ENCODE results near the gene GUCY1B1. TPM values are rescaled to one million over a fixed set of nuclear protein-coding genes. Genes with fewer than 3 reads are reported as not detected.

GUCY1B1 gene
- total RNA-seq, 1 donor from 2014 or later: 0.32 TPM

DNA sequence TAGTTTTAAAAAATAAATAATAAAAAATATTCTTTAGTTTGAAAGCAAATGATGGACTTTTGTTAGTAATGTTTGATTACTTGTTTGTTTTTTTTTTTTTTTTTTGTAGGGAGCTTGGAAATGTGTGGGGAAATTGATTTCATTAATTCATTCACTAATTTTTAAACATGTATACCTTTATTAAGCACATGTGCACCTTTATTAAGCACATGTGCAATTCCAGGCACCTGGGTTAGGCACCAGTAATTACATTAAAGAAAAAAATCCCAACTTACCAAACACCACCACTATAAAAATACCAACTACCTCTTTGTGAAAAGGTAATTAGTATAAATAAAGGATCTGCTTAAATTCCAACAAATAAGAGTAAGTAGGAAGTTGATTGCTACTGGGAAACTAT is 9.5 kb downstream of the GUCY1B1 start:
- no peaks in the 10 kb centered on the region for H3K9me3 Mint-ChIP-seq
- H3K27ac Mint-ChIP-seq: no peak overlapping the region
- H3K4me3 Mint-ChIP-seq (ENCODE audit: low read depth): no peak overlapping the region
- H3K27me3 Mint-ChIP-seq (ENCODE audit: low read depth): peaks cover 14% of the 10 kb centered on the region
- intact Hi-C loops (cut with micrococcal nuclease): no loop called here
- DNase-seq (ENCODE audit: low spot score): no peak
- no peaks in the 10 kb centered on the region for H3K4me1 Mint-ChIP-seq (ENCODE audit: low read depth)
- H3K36me3 Mint-ChIP-seq (ENCODE audit: low read depth): no peaks in the 10 kb centered on the region

DNA sequence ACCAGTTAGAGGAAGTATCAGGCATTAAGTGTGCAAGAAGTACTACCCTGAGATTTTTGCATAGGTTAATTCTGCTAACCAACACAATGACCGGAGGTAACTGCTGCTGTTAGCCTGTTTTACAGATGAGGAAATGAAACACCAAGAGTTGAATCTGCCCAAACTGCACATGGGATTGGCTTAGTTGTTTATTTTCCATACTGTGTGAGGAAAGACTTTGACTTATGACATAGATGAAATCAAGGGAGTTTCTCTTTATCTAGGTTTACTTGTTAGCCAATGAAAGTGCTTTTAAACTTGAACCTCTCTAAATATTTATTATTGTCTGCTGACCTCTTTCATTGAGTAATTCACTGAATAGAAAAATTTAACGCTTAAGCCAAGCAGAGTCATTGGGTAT is 10.3 kb downstream of the GUCY1B1 start:
- intact Hi-C loops (cut with micrococcal nuclease): no loop called here
- no peaks in the 10 kb centered on the region for H3K4me1 Mint-ChIP-seq (ENCODE audit: low read depth)
- no peak overlapping the region for H3K4me3 Mint-ChIP-seq (ENCODE audit: low read depth)
- DNase-seq (ENCODE audit: low spot score): no peak
- H3K27me3 Mint-ChIP-seq (ENCODE audit: low read depth): peaks cover 14% of the 10 kb centered on the region
- H3K27ac Mint-ChIP-seq: no peak overlapping the region
- no peaks in the 10 kb centered on the region for H3K9me3 Mint-ChIP-seq
- no peaks in the 10 kb centered on the region for H3K36me3 Mint-ChIP-seq (ENCODE audit: low read depth)

DNA sequence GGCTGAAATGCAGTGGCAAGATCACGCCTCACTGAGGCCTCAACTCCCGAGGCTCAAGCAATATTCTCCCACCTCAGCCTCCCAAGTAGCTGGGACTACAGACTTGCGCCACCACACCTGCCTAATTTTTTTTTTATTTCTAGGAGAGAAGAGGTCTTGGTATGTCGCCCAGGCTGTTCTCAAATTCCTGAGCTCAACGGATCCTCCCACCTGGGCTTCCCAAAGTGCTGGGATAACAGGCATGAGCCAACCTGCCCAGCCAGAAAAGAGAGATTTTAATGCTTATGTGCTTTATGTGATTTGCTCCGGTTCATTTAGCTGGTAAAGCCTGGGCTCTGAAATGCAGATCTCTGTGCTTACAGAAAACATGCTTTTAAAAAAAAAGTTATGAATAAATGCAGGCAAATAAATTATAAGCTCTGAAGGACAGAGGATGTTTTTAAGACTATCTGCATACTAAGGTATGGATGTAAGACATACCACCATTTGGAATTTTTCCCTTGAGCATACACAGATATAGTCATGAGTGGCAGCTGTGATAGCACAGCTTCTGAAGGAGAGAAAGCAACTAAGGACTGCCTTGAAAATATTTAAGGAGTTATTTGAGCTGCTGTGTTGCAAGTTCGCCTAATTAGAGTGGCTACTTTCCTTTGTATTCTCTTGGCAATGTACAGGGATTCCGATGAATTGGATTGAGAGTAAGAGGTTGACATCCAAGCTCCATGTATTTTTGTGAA is 13.8 kb downstream of the GUCY1B1 start:
- Mint-ChIP-seq H3K27ac (no peak overlapping the region), H3K9me3 (no peaks in the 10 kb centered on the region), H3K27me3 (ENCODE audit: low read depth) (no peaks in the 10 kb centered on the region), H3K4me1 (ENCODE audit: low read depth) (no peaks in the 10 kb centered on the region), H3K36me3 (ENCODE audit: low read depth) (no peaks in the 10 kb centered on the region), H3K4me3 (ENCODE audit: low read depth) (no peak overlapping the region)
- intact Hi-C loops (cut with micrococcal nuclease): no loop called here
- DNase-seq (ENCODE audit: low spot score): no peak

DNA sequence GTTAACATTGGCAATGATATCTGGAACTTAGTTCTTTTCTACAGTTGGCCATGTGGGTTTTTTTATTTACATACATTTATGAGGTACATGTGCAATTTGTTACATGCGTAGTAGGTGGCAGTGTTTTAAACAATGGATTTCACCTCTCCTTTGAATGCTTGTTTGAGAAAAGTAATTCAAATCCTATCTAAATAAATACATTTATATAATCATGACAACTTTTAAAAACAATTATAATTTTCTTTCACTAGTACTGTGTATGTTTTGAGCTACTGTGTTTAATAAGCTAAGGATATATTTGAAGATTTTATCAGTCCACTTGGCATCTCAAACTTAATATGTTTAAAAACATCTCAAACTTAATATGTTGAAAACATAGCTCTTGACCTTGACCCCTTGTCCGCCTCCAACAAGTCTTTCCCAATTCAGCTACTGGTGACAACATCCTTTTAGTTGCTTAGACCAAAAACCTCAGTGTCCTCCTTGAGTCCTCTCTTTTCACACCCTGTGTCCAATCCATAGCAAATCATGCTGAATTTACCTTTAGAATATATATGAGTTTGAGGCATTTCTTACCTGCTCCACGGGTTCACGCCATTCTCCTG is 14.5 kb downstream of the GUCY1B1 start:
- no peaks in the 10 kb centered on the region for H3K4me1 Mint-ChIP-seq (ENCODE audit: low read depth)
- no peak overlapping the region for H3K4me3 Mint-ChIP-seq (ENCODE audit: low read depth)
- DNase-seq (ENCODE audit: low spot score): no peak
- intact Hi-C loops (cut with micrococcal nuclease): no loop called here
- H3K27me3 Mint-ChIP-seq (ENCODE audit: low read depth): no peaks in the 10 kb centered on the region
- no peaks in the 10 kb centered on the region for H3K9me3 Mint-ChIP-seq
- no peak overlapping the region for H3K27ac Mint-ChIP-seq
- no peaks in the 10 kb centered on the region for H3K36me3 Mint-ChIP-seq (ENCODE audit: low read depth)

DNA sequence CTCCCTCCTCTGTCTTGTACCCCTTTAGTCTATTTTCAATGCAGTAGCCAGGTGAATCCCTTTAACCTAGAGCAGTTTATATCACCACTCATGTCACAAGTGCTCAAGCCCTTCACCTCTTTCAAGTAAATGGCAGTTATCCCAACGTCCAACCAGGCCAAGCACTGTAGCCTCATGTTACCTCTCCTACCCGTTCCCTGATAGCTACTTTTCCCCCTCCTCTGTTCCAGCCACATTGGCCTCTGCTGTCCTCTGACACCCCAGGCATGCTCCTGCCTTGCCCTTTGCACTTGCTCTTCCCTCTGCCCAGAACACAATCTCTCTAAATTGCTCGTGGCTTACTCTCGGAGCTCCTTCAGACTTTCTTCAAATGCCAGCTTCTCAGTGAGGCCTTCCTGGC is 15.2 kb downstream of the GUCY1B1 start:
- Mint-ChIP-seq H3K4me1 (ENCODE audit: low read depth) (no peaks in the 10 kb centered on the region), H3K27me3 (ENCODE audit: low read depth) (no peaks in the 10 kb centered on the region), H3K27ac (no peak overlapping the region), H3K36me3 (ENCODE audit: low read depth) (no peaks in the 10 kb centered on the region), H3K9me3 (no peaks in the 10 kb centered on the region), H3K4me3 (ENCODE audit: low read depth) (no peak overlapping the region)
- DNase-seq (ENCODE audit: low spot score): no peak
- intact Hi-C loops (cut with micrococcal nuclease): no loop called here

DNA sequence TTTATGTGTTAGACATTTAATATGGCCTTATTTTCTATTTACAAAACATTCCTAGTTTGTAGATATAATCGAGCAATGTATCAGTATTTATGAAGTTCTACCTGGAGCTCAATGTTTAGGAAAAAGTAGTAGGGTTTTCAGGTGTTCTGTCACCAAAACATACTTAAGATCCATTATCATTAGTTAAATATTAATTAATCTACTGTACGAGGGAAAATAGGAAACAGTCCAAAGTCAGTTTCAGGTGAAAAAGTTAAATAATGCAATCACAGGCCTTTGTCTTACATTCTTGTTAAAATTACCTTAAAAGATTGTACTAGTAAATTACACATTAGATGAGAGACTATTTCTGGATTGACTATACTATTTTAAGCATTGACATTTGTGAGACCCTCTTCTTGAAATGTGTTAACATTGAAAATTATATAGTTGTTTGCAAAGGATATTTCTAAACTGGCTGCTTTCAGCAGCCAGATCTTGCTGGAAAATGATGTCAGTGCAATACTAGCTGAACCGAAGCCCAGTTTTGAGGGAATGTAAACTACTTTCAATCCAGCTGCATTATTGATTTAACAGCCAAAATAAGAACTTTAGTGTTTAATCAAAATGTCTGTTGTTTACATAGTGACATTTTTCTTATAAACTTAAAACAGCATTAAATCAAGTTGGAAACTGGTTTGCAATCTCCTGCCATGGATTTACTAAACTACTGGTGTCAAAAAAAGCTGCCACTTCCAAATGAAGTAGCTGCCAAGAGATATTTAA is 19.3 kb downstream of the GUCY1B1 start:
- H3K9me3 Mint-ChIP-seq: no peaks in the 10 kb centered on the region
- H3K27me3 Mint-ChIP-seq (ENCODE audit: low read depth): peaks cover 5% of the 10 kb centered on the region
- H3K4me1 Mint-ChIP-seq (ENCODE audit: low read depth): no peaks in the 10 kb centered on the region
- H3K4me3 Mint-ChIP-seq (ENCODE audit: low read depth): no peak overlapping the region
- intact Hi-C loops (cut with micrococcal nuclease): no loop called here
- no peaks in the 10 kb centered on the region for H3K36me3 Mint-ChIP-seq (ENCODE audit: low read depth)
- DNase-seq (ENCODE audit: low spot score): no peak
- no peak overlapping the region for H3K27ac Mint-ChIP-seq

DNA sequence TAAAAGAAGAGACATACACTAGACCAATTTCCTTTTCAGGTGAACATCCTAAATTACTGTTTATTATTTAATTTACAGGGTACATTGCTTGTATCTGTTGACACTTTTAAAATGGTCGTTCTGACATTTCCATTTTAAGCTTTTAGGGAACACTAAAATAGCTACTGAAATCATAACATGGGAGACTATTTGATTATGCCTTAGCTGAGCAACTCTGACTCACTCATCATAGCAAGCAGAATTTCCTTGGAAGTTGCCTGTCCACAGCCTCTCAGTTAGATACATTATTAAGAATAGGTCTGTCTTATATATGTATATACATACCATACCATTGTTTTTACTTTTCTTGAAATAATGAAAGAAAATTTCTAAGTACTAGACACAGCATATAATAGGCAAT is 22.0 kb downstream of the GUCY1B1 start:
- Mint-ChIP-seq H3K4me1 (ENCODE audit: low read depth) (no peaks in the 10 kb centered on the region), H3K27ac (no peak overlapping the region), H3K27me3 (ENCODE audit: low read depth) (peaks cover 5% of the 10 kb centered on the region), H3K4me3 (ENCODE audit: low read depth) (no peak overlapping the region), H3K9me3 (no peaks in the 10 kb centered on the region), H3K36me3 (ENCODE audit: low read depth) (no peaks in the 10 kb centered on the region)
- no peak for DNase-seq (ENCODE audit: low spot score)
- intact Hi-C loops (cut with micrococcal nuclease): no loop called here

DNA sequence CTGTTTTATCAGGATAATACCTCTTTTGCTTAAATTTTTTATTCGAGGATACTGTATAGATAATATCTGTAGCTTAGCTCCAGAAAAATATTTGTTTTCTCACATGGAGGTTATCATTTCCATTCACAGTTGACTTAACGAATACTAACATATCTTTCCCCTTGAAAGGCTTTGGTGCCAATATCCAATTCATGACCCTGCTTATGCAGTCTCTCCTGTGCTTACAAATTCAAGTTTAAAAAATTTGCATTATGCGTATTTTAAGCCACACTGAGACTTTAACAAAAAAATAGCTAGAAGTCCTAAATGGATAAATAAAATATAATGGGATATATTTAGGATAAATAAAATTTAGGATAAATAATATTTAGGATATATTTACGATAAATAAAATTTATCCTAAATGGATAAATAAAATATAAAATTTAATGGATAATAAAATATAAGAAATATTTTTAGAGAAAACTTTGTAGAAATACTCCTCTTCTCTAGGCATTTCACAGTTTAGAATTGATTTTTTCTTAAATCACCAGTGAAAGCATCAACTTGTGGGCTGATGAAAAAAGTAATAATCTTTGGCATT is 22.5 kb downstream of the GUCY1B1 start:
- H3K9me3 Mint-ChIP-seq: no peaks in the 10 kb centered on the region
- DNase-seq (ENCODE audit: low spot score): no peak
- no peaks in the 10 kb centered on the region for H3K36me3 Mint-ChIP-seq (ENCODE audit: low read depth)
- no peak overlapping the region for H3K4me3 Mint-ChIP-seq (ENCODE audit: low read depth)
- H3K27ac Mint-ChIP-seq: no peak overlapping the region
- intact Hi-C loops (cut with micrococcal nuclease): no loop called here
- peaks cover 5% of the 10 kb centered on the region for H3K27me3 Mint-ChIP-seq (ENCODE audit: low read depth)
- no peaks in the 10 kb centered on the region for H3K4me1 Mint-ChIP-seq (ENCODE audit: low read depth)

DNA sequence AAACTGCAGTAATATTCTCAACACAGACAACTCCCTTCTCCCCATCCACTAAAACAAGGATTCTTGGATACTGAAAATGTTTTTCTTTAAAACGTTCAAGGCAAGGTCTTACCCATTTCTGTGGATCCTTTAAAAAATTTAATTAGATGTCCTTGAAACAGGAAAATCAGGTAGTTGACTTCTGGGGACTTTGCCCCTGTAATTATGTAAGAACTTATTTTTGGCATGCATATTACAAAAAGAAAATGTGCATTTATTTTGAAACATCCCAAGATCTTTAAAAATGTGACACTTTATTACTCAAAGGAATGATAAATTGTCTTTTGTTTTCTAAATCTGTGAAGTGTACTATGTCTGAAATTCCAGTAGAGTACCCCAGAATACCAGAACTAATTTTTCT is 25.8 kb downstream of the GUCY1B1 start:
- peaks cover 5% of the 10 kb centered on the region for H3K27me3 Mint-ChIP-seq (ENCODE audit: low read depth)
- H3K4me3 Mint-ChIP-seq (ENCODE audit: low read depth): no peak overlapping the region
- DNase-seq (ENCODE audit: low spot score): no peak
- intact Hi-C loops (cut with micrococcal nuclease): loop anchor here (5.0 kb wide), 1 partner anchor 407 kb away; the partner anchor contains the start of gene MAP9
- peaks cover 4% of the 10 kb centered on the region for H3K4me1 Mint-ChIP-seq (ENCODE audit: low read depth)
- H3K36me3 Mint-ChIP-seq (ENCODE audit: low read depth): no peaks in the 10 kb centered on the region
- no peak overlapping the region for H3K27ac Mint-ChIP-seq
- no peaks in the 10 kb centered on the region for H3K9me3 Mint-ChIP-seq

DNA sequence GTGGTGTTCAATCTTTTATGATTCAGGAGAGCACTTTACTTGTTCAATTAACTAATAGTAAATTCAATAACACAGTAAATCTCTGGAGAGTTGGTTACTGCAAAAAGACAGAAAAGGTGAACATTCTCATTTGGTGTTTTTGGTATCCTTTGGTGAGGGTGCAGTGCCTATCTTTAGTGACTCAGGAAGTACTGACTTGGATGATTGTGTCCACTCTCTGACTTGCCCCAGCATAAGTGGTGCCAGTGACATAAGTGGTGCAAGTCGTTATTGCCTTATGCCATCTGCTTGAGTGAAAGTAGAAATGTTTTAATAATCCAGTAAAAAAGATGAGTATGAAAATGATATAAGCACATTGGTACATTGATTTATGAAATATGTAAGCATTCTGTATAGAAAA is 27.0 kb downstream of the GUCY1B1 start:
- H3K9me3 Mint-ChIP-seq: no peaks in the 10 kb centered on the region
- H3K36me3 Mint-ChIP-seq (ENCODE audit: low read depth): no peaks in the 10 kb centered on the region
- H3K27ac Mint-ChIP-seq: no peak overlapping the region
- no peaks in the 10 kb centered on the region for H3K27me3 Mint-ChIP-seq (ENCODE audit: low read depth)
- H3K4me3 Mint-ChIP-seq (ENCODE audit: low read depth): no peak overlapping the region
- DNase-seq (ENCODE audit: low spot score): no peak
- intact Hi-C loops (cut with micrococcal nuclease): loop anchor here (5.0 kb wide), 1 partner anchor 409 kb away; the partner anchor contains the start of gene MAP9
- peaks cover 4% of the 10 kb centered on the region for H3K4me1 Mint-ChIP-seq (ENCODE audit: low read depth)

DNA sequence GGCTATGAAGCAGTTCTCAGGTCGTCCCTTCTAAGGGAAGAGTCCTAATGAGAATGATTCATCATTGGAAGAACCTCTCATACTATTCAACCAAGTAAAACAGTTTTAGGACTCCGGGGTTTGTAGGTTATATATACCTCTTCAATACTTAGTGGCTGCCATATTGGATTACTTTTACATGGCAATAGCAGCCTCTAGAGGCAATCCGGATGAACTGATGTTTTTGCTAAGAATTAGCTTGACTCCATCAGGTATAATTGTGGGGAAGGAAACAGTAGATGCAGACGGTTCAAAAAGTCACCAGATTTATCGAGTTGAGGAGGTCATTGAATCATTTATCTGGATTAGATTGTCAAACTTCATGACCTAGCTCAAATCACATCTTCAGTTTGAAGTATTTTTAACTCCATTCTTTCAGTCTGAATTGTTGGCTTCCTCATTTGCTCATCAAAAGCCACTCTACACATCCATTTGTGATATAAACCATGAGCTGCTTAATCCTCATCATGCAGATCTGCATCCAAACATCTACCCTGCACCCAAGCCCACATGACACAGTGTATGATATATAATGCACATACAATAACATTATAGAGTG is 28.4 kb downstream of the GUCY1B1 start:
- peaks cover 4% of the 10 kb centered on the region for H3K4me1 Mint-ChIP-seq (ENCODE audit: low read depth)
- H3K27ac Mint-ChIP-seq: no peak overlapping the region
- H3K36me3 Mint-ChIP-seq (ENCODE audit: low read depth): no peaks in the 10 kb centered on the region
- no peak overlapping the region for H3K4me3 Mint-ChIP-seq (ENCODE audit: low read depth)
- no peaks in the 10 kb centered on the region for H3K9me3 Mint-ChIP-seq
- no peak for DNase-seq (ENCODE audit: low spot score)
- no peaks in the 10 kb centered on the region for H3K27me3 Mint-ChIP-seq (ENCODE audit: low read depth)
- intact Hi-C loops (cut with micrococcal nuclease): loop anchor here (1.0 to 5.0 kb wide), 3 partner anchors 258 to 410 kb away; partner anchors contain the start of gene MAP9

DNA sequence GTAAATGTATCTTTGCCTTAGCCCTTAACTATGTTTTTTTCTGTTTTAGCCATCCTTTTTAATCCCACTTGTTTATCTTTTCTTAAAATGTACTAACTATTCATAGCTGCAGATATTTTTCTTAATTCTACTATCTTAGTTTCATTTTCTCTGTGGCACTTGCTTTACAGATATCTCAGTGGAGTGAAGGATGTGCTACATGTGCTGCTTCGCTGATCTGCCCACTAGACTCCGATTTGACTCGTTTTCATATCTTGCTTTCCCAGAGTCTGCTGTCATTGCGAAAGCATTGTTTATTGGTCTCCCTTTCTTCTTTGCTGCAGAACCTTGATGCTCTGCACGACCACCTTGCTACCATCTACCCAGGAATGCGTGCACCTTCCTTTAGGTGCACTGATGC is 30.6 kb downstream of the GUCY1B1 start:
- Mint-ChIP-seq H3K36me3 (ENCODE audit: low read depth) (no peaks in the 10 kb centered on the region), H3K27ac (no peak overlapping the region), H3K4me1 (ENCODE audit: low read depth) (peaks cover 4% of the 10 kb centered on the region), H3K9me3 (no peaks in the 10 kb centered on the region), H3K4me3 (ENCODE audit: low read depth) (no peak overlapping the region), H3K27me3 (ENCODE audit: low read depth) (no peaks in the 10 kb centered on the region)
- no peak for DNase-seq (ENCODE audit: low spot score)
- intact Hi-C loops (cut with micrococcal nuclease): loop anchor here (5.0 kb wide), 1 partner anchor 412 kb away; the partner anchor contains the start of gene MAP9

All from activated T-helper 2 cell treated with anti-CD3 and anti-CD28 coated beads, Interferon-gamma antibody, Interleukin-2, Interleukin-4, amounts not matched to agents 10 μg/mL and 5 μg/mL and 100 μg/mL, durations not matched to agents 14 hours and 24 hours and 36 hours (primary cell).